Activated CD4-positive, CD25-positive, alpha-beta regulatory T cell treated with anti-CD3 and anti-CD28 coated beads, Interleukin-2, amount 50 U/mL, for 72 hours (primary cell): ENCODE measurements around the gene IGFALS.

Experiments
- DNase-seq: peaks from one replicate; pipeline ENCODE4 v3.0.0; 2021

Gene IGFALS

DNA sequence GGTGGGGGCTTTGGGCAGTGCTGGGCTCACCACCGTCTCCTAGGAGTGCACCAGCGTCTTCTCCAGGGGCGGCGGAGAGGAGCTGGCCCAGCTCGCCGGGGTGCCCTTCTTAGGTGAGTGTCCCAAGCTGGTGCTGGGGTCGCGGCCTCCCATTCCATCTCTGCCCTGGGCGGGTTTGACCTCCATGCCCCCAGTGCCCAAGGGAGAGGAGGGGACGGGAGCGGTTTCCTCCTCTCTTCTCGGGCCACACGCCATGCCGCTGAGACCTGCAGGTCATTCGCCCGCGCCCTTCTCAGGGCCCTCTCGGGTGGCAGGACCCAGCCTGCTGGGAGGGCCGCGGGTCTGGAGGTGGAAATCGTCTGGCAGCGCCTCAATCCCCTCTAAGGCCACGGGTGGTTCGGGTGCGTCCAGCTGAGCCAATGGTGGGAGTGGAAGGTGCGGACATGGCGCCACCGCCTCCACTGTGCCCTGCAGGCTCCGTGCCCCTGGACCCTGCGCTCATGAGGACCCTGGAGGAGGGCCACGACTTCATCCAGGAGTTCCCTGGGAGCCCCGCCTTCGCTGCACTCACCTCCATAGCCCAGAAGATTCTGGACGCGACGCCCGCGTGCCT lies 5.3 kb downstream of the IGFALS start:
- DNase-seq = peak; percentile 26

GRCh38 chr16:1787322-1788094 lies 6.0 kb downstream of the IGFALS start:
- DNase-seq = peak; percentile 25

DNA sequence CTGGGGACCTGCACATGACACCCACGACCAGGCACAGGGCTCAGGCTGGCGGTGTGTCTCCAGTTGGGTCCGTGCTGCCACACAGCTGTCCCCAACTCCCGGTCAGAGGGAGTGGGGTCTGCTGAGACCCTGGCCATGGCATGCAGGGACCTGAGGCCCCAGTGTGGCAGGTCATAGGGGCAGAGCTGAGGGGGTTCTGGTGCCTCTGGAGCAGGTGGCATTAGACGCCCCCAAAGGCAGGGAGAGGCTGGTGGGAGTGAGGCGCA lies 6.5 kb downstream of the IGFALS start:
- no peak for DNase-seq

DNA sequence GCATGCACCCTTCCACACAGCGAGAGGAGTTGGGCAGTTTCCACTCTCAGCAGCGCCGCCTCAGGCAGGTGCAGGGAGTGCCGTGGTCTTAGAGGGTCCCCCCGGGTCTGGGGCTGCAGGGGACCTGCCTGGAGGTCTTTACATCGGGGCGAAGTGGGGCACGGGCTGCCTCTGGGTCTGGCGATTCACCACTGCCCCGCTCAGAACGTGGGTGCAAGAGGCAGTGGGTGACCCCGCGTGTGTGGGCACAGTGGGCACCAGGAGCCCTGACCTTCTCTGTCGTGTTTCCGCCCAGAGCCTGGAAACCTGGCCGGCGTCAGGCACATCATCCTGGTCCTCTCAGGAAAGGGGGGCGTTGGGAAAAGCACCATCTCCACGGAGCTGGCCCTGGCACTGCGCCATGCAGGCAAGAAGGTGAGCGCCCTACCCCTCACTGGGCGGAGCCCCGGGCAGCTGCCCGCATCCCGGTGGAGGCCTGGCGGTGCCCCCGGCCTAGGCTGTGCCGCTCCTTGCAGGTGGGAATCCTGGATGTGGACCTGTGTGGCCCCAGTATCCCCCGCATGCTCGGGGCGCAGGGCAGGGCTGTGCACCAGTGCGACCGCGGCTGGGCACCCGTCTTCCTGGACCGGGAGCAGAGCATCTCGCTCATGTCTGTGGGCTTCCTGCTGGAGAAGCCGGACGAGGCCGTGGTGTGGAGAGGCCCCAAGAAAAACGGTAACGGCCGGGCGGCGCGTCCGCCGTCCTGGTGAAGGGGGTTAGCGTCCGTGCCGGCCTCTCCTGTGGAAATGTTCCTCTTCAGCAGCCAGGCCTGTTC lies 7.1 kb downstream of the IGFALS start:
- no peak for DNase-seq

- no peak for DNase-seq
Observed at GRCh38 chr16:1785846-1786170, 7.7 kb downstream of the IGFALS start.

DNA sequence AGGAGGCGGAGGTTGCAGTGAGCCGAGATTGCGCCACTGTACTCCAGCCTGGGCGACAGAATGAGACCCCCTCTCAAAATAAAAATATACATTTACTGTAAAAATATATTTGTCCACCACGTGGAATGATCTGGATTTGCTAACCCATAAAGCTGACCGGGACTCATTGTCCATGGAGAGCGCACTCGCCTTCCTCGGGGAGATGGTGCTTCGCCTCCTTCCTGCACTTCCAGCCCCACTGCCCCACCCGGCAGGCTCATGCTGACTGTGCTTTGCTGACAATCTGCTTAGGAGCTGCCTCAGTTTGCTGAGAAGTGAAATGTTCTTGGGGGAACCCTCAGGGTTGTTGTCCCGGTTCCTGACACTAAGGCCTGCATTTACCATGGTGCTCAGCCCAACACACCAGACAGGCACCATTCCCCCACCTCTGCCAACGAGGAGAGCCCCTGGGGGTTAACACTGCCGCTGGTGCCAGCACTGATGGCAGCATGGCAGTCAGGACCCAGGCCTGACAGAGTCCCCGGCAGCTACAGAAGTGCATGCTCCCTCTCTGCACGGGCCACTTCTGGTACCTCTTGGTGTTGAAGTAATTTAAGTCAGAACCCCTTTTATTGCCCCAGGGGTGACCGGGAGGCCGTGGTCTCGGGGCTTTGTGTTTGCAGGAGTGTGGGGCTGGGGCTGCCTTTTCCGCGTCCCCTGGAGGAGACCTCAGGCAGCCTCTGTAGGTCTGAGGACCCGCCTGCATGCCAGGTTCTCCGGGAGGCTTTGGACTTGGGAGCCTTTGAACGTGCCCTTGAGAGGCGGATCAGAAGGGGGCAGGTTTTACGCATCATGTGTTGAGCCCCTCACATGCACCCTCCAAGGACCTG lies 8.3 kb downstream of the IGFALS start:
- DNase-seq = no peak

DNA sequence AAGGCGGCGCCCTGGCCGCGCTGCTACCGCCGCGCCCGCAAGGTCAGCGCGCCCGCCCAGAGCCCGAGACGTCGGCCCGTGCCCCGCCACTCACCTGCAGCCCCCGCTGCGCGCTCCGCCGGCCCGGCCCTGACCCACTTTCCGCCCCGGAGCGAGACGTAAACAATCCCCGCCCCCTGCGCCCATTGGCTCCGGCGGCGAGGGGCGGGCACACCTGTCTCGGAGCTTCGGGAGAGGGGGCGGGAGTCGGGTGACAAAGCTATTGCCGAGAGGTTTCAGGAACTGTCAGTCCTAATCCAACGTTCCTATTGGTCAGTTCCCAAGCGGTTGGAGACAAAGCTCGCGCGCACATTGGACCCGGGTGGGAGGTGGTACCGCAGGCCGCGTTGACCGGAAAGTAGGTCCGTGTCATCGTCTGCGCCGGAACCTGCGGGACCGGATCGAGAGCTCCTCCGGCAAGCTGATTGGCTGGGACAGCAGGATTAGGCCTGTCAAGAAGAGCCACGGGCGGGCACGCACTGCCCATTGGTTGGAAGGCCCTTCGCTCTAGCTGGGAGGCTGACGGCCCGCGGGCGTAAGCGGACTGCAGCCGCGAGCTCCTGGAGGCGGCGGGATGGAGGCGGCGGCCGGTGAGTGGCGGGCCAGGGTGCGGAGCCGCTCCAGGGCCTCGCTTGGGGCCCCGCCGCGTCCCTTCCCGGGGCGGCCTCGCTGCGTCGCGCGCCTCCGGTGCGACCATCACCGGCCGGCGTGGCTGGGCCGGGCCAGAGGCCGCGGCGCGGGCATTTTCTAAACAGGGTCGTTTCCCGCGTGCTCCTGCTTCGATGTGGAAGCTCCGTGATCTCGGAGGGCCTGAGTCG lies 10.9 kb downstream of the IGFALS start, which contains the start of the genes NUBP2 and SPSB3:
NUBP2 (plus strand) TSS at position 553 of the 857 bp plus-strand sequence; CDS start at position 614, 61 bp downstream.
SPSB3 (minus strand) TSS at position 164 of the 857 bp plus-strand sequence. CDS start 1,088 bp downstream, outside the sequence.
- DNase-seq = peak; percentile 96

- DNase-seq = peak; percentile 52
Observed at GRCh38 chr16:1781758-1782407, 11.6 kb downstream of the IGFALS start.

GRCh38 chr16:1781254-1781653 lies 12.3 kb downstream of the IGFALS start:
- no peak for DNase-seq

GRCh38 chr16:1780677-1781072 lies 12.8 kb downstream of the IGFALS start:
- DNase-seq = no peak

- no peak for DNase-seq
Observed at GRCh38 chr16:1779741-1780676, 13.5 kb downstream of the IGFALS start.

- DNase-seq = no peak
Observed at GRCh38 chr16:1779234-1779701, 14.2 kb downstream of the IGFALS start.

- DNase-seq = no peak
Observed at GRCh38 chr16:1778200-1779179, 15.0 kb downstream of the IGFALS start.

- no peak for DNase-seq
Observed at GRCh38 chr16:1777375-1778199, 15.9 kb downstream of the IGFALS start.

DNA sequence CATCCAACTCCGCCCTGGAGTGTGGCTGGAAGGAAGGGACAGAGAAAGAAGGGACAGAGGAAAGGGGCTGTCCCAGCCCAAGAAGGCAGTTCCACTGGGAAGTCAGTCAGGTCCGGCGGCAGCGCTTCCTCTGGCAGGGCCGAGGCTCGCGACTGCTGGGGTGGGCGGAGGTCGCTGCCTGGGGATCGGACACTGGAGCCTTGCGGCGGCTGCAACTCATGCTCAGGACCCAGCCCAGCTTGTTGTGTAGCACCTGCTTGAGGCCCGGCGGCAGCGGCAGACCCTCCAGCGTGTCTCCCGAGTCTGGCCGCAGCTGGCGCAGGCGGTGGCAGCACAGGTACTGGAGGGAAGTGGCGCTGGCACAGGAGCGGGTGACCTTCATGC lies 16.5 kb downstream of the IGFALS start:
- no peak for DNase-seq

DNA sequence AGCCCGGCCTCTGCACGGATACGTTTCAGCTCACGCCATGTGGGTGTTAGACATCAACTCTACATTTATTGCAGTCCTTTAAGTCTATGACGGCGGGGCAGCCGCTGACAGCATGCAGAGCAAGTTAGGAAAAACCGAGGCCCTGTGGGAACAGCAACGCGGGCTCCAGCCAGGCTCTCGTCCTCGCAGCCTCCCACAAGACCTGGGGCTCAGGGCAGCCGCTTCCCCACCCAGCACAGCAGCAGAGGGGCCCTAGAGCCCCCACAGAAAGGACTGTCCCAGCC lies 16.9 kb downstream of the IGFALS start:
- no peak for DNase-seq

DNA sequence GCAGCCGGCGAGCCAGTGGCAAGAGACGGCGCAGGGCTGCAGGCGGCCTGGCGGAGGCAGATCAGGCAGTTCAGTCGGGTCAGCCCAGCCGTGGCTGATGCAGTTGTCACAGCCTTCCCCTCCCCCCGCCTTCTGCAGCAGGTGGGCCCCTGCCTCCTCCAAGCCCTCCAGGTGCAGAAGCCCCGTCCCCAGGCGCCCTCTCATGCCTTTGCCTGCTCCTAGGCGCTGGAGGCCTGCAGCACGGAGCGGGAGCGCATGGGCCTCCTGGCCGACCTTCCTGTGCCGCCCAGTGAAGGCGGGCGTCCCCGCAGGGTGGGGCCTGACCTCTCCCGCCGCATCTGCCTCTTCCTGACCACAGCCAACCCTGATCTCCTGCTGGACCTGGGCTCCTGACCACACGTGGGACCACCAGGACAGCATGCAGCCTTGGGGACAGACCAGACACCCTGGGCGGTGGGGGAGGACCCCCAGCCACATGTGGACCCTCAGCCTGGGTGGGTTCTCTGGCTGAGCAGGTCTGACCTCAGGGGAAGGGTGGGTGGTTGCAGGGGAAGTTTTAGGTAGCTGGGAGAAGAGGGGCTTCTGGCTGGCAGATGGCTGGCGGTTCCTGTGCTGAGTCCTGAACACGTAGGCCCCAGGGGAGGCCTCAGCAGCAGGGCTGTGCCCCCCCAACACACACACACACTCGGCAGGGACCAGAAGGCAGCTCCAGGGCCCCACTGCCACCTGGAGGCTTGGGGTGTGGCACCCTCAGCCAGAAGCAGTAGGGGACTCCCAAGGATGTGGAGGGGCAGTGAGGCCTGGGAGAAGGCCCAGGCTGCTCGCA lies 17.4 kb downstream of the IGFALS start:
- no peak for DNase-seq
